ENCODE data around the gene EDAR. TPM values are rescaled to one million over a fixed set of nuclear protein-coding genes. Genes with fewer than 3 reads are reported as not detected.

The EDAR gene
- polyA plus RNA-seq, 1 of the 3 experiments (the other 2 are of a cell fraction), result not detected

GRCh38 chr2:108974674-108975073 is 14.3 kb downstream of the EDAR start (continued):
- TF ChIP-seq RFX5 (IDR thresholded peaks at IDR 0.05; ENCODE audit: low read length) (no peak), FOXJ3 (CRISPR knock-in tag; IDR thresholded peaks at IDR 0.05) (no peak), CHD2 (IDR thresholded peaks at IDR 0.05; ENCODE audit: low read length, partially characterized antibody) (no peak), TEAD4 (IDR thresholded peaks at IDR 0.05; ENCODE audit: borderline replicate concordance, insufficient read depth) (no peak), NFIC (IDR thresholded peaks at IDR 0.05; ENCODE audit: borderline replicate concordance) (no peak), MEF2A (IDR thresholded peaks at IDR 0.05; ENCODE audit: borderline replicate concordance, low read depth) (no peak), GATA2 (CRISPR knock-in tag; IDR thresholded peaks at IDR 0.05) (no peak)

- peaks cover 3% of the 10 kb centered on the region; the same call in 1 of the 2 replicates for H3K27me3 ChIP-seq (ENCODE audit: insufficient read depth)
- no peak overlapping the region for H3K4me3 ChIP-seq (ENCODE audit: low read depth in 2 of 2, low read length in 1 of 2)
- 68% methylated on average over 6 of the region's 6 CpGs for WGBS (ENCODE audit: low lambda C conversion rate)
- no peak overlapping the region for H3K4me2 ChIP-seq
- no peak for DNase-seq
- H3K36me3 ChIP-seq (replicated peaks in 1 of 2; ENCODE audit: control insufficient read depth in 1 of 2, insufficient read depth in 2 of 2, low read length in 1 of 2), result no peaks in the 10 kb centered on the region
- no peak overlapping the region for H3K9ac ChIP-seq
- POLR2A ChIA-PET, result no interaction called here
- H3F3A ChIP-seq (replicated peaks; ENCODE audit: insufficient read depth), result no peaks in the 10 kb centered on the region
- H3K9me2 ChIP-seq, result no peaks in the 10 kb centered on the region
- no peak for TF ChIP-seq USF2 (IDR thresholded peaks at IDR 0.05; ENCODE audit: borderline replicate concordance, low read depth, low read length)
- no peak for TF ChIP-seq REST (IDR thresholded peaks at IDR 0.05; ENCODE audit: low read depth, low read length)
- no peak for TF ChIP-seq FOSL2 (IDR thresholded peaks at IDR 0.05; ENCODE audit: borderline replicate concordance, low read depth)
- no peak for TF ChIP-seq SIN3A (IDR thresholded peaks at IDR 0.05; ENCODE audit: borderline replicate concordance, low read depth, low read length)
- TF ChIP-seq RFX5 (IDR thresholded peaks at IDR 0.05; ENCODE audit: low read length), result no peak
- TF ChIP-seq USF1 (IDR thresholded peaks at IDR 0.05; ENCODE audit: borderline replicate concordance, low read depth), result no peak
- TF ChIP-seq TCF12 (IDR thresholded peaks at IDR 0.05), result no peak
- TF ChIP-seq GATA2 (CRISPR knock-in tag; IDR thresholded peaks at IDR 0.05), result no peak
- TF ChIP-seq FOXJ3 (CRISPR knock-in tag; IDR thresholded peaks at IDR 0.05), result no peak
- TF ChIP-seq YY1 (IDR thresholded peaks at IDR 0.05; ENCODE audit: low read depth), result no peak
- H3K9me3 ChIP-seq, result no peaks in the 10 kb centered on the region
- CTCF ChIA-PET, result no interaction called here
- H3K4me1 ChIP-seq (ENCODE audit: control insufficient read depth in 1 of 2, insufficient read depth in 2 of 2, low read depth in 1 of 2, low read length in 1 of 2), result no peaks in the 10 kb centered on the region
- no peak overlapping the region for H3K27ac ChIP-seq (ENCODE audit: low read depth in 2 of 2, low read length in 1 of 2)
- H3K79me2 ChIP-seq (ENCODE audit: insufficient read depth), result no peaks in the 10 kb centered on the region
- H2AFZ ChIP-seq (ENCODE audit: low read depth), result no peak overlapping the region
- H4K20me1 ChIP-seq (ENCODE audit: insufficient read depth), result no peaks in the 10 kb centered on the region
Observed at GRCh38 chr2:108972663-108973062, 16.4 kb downstream of the EDAR start.
